ENCODE results near the gene GNL1.

The GNL1 gene

GRCh38 chr6:30568245-30568644, 12.0 kb upstream of the GNL1 start:
- no peak for DNase-seq (ENCODE audit: low read depth)

- DNase-seq (ENCODE audit: low read depth): no peak
These were observed 9.5 kb upstream of the GNL1 start for GRCh38 chr6:30565772-30566171.

- DNase-seq (ENCODE audit: low read depth): no peak
These were observed 7.8 kb upstream of the GNL1 start for GRCh38 chr6:30564114-30564513.

GRCh38 chr6:30562470-30563425, 6.5 kb upstream of the GNL1 start:
- no peak for DNase-seq (ENCODE audit: low read depth)

GRCh38 chr6:30560930-30561329, 4.6 kb upstream of the GNL1 start:
- no peak for DNase-seq (ENCODE audit: low read depth)

- no peak for DNase-seq (ENCODE audit: low read depth)
These were observed 1.3 kb upstream of the GNL1 start for GRCh38 chr6:30557683-30557981.

- no peak for DNase-seq (ENCODE audit: low read depth)
These were observed 805 bp upstream of the GNL1 start, which contains the start of gene PRR3 for GRCh38 chr6:30556906-30557682. Gene PRR3 (plus strand): TSS chr6:30557295. CDS start chr6:30557345, 50 bp downstream.

- no peak for DNase-seq (ENCODE audit: low read depth)
These were observed 548 bp downstream of the GNL1 start for GRCh38 chr6:30555816-30556065.

- no peak for DNase-seq (ENCODE audit: low read depth)
These were observed 1.1 kb downstream of the GNL1 start for GRCh38 chr6:30554962-30555815.

GRCh38 chr6:30554404-30554803, 1.9 kb downstream of the GNL1 start:
- no peak for DNase-seq (ENCODE audit: low read depth)

- DNase-seq (ENCODE audit: low read depth): no peak
These were observed 7.9 kb downstream of the GNL1 start for GRCh38 chr6:30548375-30548774.

GRCh38 chr6:30547454-30547853, 8.8 kb downstream of the GNL1 start:
- no peak for DNase-seq (ENCODE audit: low read depth)

GRCh38 chr6:30544666-30545272, 11.5 kb downstream of the GNL1 start:
- DNase-seq (ENCODE audit: low read depth): no peak

- DNase-seq (ENCODE audit: low read depth): no peak
These were observed 12.5 kb downstream of the GNL1 start for GRCh38 chr6:30543821-30544220.

- no peak for DNase-seq (ENCODE audit: low read depth)
These were observed 13.4 kb downstream of the GNL1 start for GRCh38 chr6:30542915-30543314.

- no peak for DNase-seq (ENCODE audit: low read depth)
These were observed 13.9 kb downstream of the GNL1 start for GRCh38 chr6:30542404-30542725.

GRCh38 chr6:30541515-30542403, 14.5 kb downstream of the GNL1 start:
- no peak for DNase-seq (ENCODE audit: low read depth)

GRCh38 chr6:30537931-30538330, 18.4 kb downstream of the GNL1 start:
- no peak for DNase-seq (ENCODE audit: low read depth)

- no peak for DNase-seq (ENCODE audit: low read depth)
These were observed 22.6 kb downstream of the GNL1 start for GRCh38 chr6:30533460-30534294.

- no peak for DNase-seq (ENCODE audit: low read depth)
These were observed 26.3 kb downstream of the GNL1 start for GRCh38 chr6:30530014-30530413.
